ENCODE results near the gene ITPRID1.
"Not testable (repeated sequence)": the region's sequence is repeated elsewhere in the genome, so short reads cannot be mapped to it uniquely, and the experiment has no call there.

The ITPRID1 gene

DNA sequence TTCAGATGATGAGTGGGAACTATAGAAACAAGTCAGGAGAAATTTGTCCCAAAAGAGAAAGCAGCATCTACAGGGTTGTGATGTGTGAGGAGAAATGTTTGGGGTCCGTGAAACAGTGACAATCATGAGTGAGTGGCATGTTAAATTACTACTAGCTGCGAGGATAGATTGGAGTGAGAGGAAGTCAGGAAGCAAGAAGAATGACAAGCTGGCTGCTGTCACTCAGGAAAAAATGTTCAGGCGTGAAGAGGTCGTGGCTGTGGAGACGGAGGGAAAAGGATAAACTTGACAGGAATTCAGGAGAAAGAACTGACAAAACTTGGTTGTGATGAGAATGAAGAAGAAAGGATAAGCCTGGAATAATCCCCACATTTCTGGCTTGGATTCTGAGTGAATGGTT, 5.1 kb upstream of the ITPRID1 start:
- in situ Hi-C loops (cut with MboI; ENCODE audit: low pct_unique_long_range_greater_than_20kb, low sequenced_read_pairs), result no loop called here
- DNase-seq, result no peak

- no peak for DNase-seq
- in situ Hi-C loops (cut with MboI; ENCODE audit: low pct_unique_long_range_greater_than_20kb, low sequenced_read_pairs), result no loop called here
Measured at GRCh38 chr7:31512166-31512565, 1.7 kb upstream of the ITPRID1 start.

DNA sequence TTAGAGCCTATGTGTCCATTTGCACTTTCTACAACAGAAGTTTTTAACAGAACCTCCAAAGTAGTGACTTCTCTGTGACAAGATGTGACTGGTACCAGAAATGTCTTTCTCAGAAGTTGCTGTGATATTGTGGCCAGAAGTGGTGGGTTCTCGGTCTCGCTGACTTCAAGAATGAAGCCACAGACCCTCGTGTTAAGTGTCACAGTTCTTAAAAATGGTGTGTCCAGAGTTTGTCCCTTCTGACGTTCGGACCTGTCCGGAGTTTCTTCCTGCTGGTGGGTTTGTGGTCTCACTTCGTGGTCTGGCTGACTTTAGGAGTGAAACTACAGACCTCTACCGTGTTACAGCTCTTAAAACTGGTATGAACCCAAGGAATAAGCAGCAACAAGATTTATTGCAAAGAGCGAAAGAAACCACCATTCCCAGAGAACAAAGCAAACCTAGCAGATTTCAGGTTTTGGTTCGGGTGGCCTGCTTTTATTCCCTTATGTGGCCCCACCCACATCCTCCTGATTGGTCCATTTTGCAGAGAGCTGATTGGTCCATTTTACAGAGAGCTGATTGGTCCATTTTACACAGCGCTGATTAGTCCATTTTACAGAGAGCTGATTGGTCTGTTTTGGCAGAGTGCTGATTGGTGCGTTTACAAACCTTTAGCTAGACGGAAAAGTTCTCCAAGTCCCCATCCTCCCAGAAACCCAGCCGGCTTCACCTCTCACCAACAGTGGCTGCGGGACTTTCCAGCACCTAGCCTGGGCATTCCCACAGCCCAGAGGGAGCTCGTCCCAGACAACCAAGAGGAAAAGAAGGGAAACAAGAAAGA, 3.0 kb downstream of the ITPRID1 start:
- no peak for DNase-seq
- in situ Hi-C loops (cut with MboI; ENCODE audit: low pct_unique_long_range_greater_than_20kb, low sequenced_read_pairs), result no loop called here

GRCh38 chr7:31517513-31517912, 3.6 kb downstream of the ITPRID1 start:
- in situ Hi-C loops (cut with MboI; ENCODE audit: low pct_unique_long_range_greater_than_20kb, low sequenced_read_pairs), result no loop called here
- no peak for DNase-seq

- in situ Hi-C loops (cut with MboI; ENCODE audit: low pct_unique_long_range_greater_than_20kb, low sequenced_read_pairs), result no loop called here
- DNase-seq, result no peak
Measured at GRCh38 chr7:31518766-31519165, 4.9 kb downstream of the ITPRID1 start.

DNA sequence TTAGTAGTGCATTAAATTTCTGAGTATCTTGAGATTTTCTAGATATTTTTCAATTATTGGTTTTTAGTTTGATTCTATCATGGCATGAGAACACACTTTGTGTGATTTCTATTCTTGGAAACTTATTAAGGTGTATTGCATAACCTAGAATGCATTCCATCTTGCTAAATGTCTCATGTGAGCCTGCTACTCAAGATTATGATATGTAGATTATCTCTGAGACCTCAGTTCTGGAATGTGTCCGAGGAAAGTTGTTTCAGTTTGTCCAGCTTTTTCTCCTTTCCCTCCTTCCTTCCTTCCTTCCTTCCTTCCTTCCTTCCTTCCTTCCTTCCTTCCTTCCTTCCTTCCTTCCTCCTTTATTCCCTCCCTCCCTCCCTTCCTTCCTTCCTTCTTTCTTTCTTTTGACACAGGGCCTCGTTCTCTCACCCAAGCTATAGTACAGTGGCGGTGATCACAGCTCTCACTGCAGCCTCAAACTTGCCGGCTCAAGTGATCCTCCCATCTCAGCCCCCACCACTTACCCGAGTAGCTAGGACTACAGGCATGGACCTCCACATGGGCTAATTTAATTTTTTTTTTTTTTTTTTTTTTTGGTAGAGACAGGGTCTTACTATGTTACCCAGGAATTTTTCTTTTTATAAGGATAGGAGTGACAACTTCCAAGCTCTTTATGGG, 7.6 kb downstream of the ITPRID1 start:
- no peak for DNase-seq
- in situ Hi-C loops (cut with MboI; ENCODE audit: low pct_unique_long_range_greater_than_20kb, low sequenced_read_pairs), result no loop called here

GRCh38 chr7:31526864-31527263, 13.0 kb downstream of the ITPRID1 start:
- DNase-seq, result no peak
- in situ Hi-C loops (cut with MboI; ENCODE audit: low pct_unique_long_range_greater_than_20kb, low sequenced_read_pairs), result no loop called here

GRCh38 chr7:31529103-31529502, 15.2 kb downstream of the ITPRID1 start:
- in situ Hi-C loops (cut with MboI; ENCODE audit: low pct_unique_long_range_greater_than_20kb, low sequenced_read_pairs), result no loop called here
- no peak for DNase-seq

GRCh38 chr7:31540651-31541185, 26.8 kb downstream of the ITPRID1 start:
- in situ Hi-C loops (cut with MboI; ENCODE audit: low pct_unique_long_range_greater_than_20kb, low sequenced_read_pairs); DNase-seq: not testable (repeated sequence)

DNA sequence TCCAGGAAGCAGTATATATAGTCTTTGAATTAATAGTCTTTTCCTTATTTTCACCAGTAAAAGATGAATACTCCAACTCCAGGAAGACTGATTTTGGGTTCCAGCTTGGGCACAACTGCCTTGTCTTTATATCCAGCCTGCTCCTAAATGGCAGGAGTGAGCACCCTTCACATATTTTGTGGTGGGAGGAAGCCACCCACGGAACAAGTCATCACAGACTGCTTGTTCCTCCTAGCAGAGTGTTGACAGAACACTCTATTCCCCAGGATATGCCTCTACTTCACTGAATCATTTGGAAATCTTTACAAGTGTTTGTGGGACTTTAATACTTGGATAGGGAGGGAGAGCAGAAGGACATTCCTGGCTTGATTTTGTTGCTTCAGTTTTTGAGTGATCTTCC, 31.7 kb downstream of the ITPRID1 start:
- no peak for DNase-seq
- in situ Hi-C loops (cut with MboI; ENCODE audit: low pct_unique_long_range_greater_than_20kb, low sequenced_read_pairs), result no loop called here

DNA sequence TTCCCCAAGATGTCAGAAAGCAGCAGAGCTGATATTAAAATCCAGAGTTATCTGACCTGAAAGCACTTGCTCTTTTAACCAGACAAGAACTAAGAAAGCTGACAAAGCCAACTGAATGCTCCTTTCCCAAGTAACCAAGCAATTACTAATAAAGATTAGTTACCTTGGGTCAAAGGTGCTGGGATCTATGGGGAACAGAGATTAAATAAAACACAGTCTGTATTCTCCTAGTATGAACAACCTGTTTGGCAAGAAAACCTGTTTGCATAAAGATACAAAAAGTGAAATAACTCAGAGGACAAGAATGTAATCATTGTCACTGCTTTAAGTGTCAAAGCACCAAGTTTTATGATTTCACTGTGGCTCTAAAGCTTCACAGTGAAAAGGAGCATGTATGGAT, 35.7 kb downstream of the ITPRID1 start:
- no peak for DNase-seq
- in situ Hi-C loops (cut with MboI; ENCODE audit: low pct_unique_long_range_greater_than_20kb, low sequenced_read_pairs), result no loop called here

GRCh38 chr7:31550432-31550831, 36.5 kb downstream of the ITPRID1 start:
- no peak for DNase-seq
- in situ Hi-C loops (cut with MboI; ENCODE audit: low pct_unique_long_range_greater_than_20kb, low sequenced_read_pairs), result no loop called here

DNA sequence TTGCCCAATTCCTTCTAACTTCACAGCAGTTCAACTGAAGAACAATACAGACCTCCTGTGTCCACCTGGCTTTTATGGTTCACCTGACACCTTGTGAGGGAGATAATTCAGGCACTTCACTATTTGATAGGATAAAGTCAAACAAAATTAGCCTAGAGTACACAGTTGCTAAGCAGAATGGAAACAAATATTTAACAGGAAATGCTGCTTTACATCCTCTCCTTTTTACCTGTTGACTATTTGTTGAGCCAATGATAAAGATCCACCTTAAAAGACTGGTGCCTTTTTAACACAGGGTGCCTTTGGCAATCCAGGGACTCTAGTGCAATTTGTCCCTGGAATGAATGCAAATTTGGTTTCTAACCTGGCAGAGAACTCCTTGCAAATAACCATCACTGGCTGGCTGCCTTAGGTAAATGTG, 39.8 kb downstream of the ITPRID1 start:
- in situ Hi-C loops (cut with MboI; ENCODE audit: low pct_unique_long_range_greater_than_20kb, low sequenced_read_pairs), result no loop called here
- no peak for DNase-seq

GRCh38 chr7:31562002-31562401, 48.1 kb downstream of the ITPRID1 start:
- in situ Hi-C loops (cut with MboI; ENCODE audit: low pct_unique_long_range_greater_than_20kb, low sequenced_read_pairs), result no loop called here
- DNase-seq, result no peak

DNA sequence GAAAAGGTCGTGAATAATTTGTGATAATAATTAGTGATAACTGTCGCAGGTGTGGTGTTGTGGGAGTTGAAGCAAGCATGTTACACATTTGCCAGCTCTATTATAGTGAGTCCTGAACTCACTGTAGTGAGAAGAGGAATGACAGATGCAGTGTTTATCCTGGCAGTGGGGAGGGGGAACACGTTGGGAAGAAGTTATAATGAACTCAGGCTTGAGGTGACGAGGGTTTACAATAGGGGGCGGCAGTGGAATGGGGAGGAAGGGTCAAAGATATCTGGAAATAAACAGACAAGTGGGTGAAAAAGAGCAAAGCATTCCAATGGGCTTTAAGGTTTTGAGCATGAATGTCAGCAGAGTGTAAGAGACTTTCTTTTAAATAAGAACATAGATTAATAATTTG, 49.6 kb downstream of the ITPRID1 start:
- no peak for DNase-seq
- in situ Hi-C loops (cut with MboI; ENCODE audit: low pct_unique_long_range_greater_than_20kb, low sequenced_read_pairs), result no loop called here

DNA sequence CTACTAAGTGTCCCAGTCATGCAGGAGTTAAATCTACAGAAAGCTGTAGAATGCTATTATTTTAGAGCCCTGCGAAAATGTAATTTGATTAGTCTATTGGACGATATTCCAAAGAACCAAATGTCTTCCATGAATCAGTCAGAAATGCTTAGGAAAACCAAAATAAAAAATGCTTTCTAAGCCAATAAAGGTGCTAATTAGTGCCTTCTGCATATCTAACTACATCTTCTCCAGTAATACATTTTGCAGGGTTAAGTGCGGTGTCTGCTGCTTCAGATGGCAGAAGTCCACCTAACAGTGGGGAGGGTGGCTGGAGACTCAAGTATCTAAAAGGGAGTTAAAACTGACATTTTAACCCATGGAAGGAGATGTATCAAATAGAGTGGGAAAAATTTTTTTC, 50.1 kb downstream of the ITPRID1 start:
- in situ Hi-C loops (cut with MboI; ENCODE audit: low pct_unique_long_range_greater_than_20kb, low sequenced_read_pairs), result no loop called here
- no peak for DNase-seq

DNA sequence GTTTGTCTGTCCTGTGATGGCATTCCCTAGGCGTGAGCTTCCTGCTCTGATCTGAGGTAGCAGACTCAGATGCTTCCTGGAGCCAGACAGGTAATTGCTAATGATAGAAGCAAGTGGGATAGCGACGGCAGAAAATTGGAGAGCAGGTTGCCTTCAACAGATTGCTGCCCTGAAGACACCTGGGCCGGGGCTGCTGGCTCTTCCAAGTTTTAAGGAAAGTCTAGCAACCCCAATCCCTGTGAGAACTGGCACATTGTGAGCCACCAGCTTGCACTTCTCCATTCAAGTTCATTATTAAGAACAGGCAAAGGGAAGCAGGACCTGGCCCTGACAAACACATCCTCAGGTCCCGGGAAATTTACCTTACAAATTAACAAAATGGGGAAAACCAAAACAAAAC, 50.8 kb downstream of the ITPRID1 start:
- in situ Hi-C loops (cut with MboI; ENCODE audit: low pct_unique_long_range_greater_than_20kb, low sequenced_read_pairs), result no loop called here
- no peak for DNase-seq

GRCh38 chr7:31569528-31569927, 55.6 kb downstream of the ITPRID1 start:
- DNase-seq, result no peak
- in situ Hi-C loops (cut with MboI; ENCODE audit: low pct_unique_long_range_greater_than_20kb, low sequenced_read_pairs), result no loop called here

DNA sequence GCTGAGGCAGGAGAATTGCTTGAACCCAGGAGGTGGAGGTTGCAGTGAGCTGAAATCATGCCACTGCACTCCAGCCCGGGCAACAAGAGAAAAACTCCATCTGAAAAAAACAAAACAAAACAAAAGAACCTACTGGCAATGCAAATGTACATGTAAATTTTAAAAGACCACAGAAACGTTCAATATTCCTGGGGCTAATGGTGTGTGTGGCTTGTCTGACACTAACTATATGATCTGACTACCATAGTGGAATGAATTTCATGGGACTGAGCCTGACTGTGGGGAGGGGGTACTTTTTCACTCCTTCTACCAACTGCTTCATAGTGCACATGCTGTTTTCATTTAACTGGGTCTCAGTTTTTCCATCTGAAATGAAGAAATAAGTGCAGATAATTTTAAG, 69.6 kb downstream of the ITPRID1 start:
- in situ Hi-C loops (cut with MboI; ENCODE audit: low pct_unique_long_range_greater_than_20kb, low sequenced_read_pairs), result no loop called here
- no peak for DNase-seq

DNA sequence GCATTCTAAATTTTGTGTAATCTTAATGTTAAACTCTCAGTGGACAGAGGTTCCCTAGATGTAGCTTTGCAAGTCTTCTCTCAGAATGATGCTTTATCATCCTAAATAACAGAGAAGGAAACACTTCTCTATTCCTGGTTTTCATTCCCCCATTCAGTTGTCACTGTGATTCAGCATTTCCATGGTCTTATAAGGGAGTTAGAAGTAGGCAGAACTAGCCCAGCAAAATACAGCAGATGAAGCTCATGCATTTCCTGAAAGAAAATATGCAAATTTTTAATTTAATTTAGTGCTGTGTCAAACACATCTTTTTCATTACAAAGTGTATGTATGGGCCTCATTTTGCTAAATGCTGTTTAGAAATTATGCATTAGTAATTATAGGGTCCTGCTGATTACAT, 70.1 kb downstream of the ITPRID1 start:
- in situ Hi-C loops (cut with MboI; ENCODE audit: low pct_unique_long_range_greater_than_20kb, low sequenced_read_pairs), result no loop called here

GRCh38 chr7:31595390-31595789, 81.5 kb downstream of the ITPRID1 start:
- in situ Hi-C loops (cut with MboI; ENCODE audit: low pct_unique_long_range_greater_than_20kb, low sequenced_read_pairs), result no loop called here
- no peak for DNase-seq

More for the DNA sequence above, 70.1 kb downstream of the ITPRID1 start:
- no peak for DNase-seq
